ENCODE data around the gene AFF4. TPM values are rescaled to one million over a fixed set of nuclear protein-coding genes. Genes with fewer than 3 reads are reported as not detected.

The AFF4 gene
- total and polyA plus RNA-seq, 9 of the 15 experiments (the other 6 are each of a cell fraction or from before 2014, with no cell fraction given), result 1.7 to 25.8 (median 17.9) TPM

DNA sequence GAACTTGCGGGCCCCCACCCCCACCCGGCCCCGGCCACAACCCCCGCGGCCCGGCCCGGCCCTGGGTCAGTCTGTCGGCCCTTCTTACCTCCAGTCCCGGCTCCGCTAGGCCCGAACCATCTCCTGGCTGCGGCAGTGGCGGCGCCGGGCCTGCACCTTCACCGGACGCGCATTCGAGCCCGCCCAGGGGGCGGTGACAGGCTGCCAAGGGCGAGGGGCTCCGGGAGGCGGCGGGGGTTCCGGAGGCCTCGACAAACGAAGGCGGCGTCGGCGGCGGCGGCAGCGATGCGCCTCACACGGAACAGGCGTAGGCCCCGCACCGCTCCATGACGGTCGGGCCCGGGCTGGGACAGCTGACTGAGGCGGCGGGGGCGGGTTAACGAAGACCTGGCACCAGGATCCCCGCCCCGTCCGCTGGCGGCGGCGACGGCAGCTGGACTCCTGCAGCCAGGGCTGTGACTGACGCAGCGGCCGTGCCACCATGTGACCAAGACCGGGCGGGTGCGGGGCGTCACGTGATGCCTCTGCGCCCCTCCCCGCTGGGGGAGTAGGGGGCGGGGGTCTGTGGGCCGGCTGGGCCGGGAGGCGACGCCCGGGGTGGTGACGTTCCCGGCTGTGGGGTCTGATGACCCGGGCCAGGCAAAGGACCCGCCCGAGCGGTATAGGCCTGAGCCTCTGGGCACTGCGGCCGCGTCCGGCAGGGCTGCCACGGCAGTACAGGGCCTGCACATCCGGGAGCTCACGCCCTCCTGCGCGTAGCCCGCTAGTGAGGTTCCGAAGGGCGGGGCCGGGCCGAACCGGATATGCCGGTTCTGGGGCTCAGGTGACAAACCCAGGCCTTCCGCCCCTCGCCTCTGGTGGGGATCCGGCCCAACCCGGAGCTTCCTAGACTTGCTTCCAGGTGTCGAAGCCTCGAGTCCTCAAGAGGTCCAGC is at the start of gene AFF4 (continued):
- peak; percentile 75 for TF ChIP-seq FOSL1 (tag; conservative IDR thresholded peaks at IDR 0.05)
- TF ChIP-seq U2AF1 (optimal IDR thresholded peaks at IDR 0.05; ENCODE audit: low read depth, low read length), result peak; percentile 95
- TF ChIP-seq FOXP4 (CRISPR knock-in tag; IDR thresholded peaks at IDR 0.05; ENCODE audit: borderline replicate concordance), result peak; percentile 45; the same call in 1 of the 2 replicates
- TF ChIP-seq, protein P1, sequence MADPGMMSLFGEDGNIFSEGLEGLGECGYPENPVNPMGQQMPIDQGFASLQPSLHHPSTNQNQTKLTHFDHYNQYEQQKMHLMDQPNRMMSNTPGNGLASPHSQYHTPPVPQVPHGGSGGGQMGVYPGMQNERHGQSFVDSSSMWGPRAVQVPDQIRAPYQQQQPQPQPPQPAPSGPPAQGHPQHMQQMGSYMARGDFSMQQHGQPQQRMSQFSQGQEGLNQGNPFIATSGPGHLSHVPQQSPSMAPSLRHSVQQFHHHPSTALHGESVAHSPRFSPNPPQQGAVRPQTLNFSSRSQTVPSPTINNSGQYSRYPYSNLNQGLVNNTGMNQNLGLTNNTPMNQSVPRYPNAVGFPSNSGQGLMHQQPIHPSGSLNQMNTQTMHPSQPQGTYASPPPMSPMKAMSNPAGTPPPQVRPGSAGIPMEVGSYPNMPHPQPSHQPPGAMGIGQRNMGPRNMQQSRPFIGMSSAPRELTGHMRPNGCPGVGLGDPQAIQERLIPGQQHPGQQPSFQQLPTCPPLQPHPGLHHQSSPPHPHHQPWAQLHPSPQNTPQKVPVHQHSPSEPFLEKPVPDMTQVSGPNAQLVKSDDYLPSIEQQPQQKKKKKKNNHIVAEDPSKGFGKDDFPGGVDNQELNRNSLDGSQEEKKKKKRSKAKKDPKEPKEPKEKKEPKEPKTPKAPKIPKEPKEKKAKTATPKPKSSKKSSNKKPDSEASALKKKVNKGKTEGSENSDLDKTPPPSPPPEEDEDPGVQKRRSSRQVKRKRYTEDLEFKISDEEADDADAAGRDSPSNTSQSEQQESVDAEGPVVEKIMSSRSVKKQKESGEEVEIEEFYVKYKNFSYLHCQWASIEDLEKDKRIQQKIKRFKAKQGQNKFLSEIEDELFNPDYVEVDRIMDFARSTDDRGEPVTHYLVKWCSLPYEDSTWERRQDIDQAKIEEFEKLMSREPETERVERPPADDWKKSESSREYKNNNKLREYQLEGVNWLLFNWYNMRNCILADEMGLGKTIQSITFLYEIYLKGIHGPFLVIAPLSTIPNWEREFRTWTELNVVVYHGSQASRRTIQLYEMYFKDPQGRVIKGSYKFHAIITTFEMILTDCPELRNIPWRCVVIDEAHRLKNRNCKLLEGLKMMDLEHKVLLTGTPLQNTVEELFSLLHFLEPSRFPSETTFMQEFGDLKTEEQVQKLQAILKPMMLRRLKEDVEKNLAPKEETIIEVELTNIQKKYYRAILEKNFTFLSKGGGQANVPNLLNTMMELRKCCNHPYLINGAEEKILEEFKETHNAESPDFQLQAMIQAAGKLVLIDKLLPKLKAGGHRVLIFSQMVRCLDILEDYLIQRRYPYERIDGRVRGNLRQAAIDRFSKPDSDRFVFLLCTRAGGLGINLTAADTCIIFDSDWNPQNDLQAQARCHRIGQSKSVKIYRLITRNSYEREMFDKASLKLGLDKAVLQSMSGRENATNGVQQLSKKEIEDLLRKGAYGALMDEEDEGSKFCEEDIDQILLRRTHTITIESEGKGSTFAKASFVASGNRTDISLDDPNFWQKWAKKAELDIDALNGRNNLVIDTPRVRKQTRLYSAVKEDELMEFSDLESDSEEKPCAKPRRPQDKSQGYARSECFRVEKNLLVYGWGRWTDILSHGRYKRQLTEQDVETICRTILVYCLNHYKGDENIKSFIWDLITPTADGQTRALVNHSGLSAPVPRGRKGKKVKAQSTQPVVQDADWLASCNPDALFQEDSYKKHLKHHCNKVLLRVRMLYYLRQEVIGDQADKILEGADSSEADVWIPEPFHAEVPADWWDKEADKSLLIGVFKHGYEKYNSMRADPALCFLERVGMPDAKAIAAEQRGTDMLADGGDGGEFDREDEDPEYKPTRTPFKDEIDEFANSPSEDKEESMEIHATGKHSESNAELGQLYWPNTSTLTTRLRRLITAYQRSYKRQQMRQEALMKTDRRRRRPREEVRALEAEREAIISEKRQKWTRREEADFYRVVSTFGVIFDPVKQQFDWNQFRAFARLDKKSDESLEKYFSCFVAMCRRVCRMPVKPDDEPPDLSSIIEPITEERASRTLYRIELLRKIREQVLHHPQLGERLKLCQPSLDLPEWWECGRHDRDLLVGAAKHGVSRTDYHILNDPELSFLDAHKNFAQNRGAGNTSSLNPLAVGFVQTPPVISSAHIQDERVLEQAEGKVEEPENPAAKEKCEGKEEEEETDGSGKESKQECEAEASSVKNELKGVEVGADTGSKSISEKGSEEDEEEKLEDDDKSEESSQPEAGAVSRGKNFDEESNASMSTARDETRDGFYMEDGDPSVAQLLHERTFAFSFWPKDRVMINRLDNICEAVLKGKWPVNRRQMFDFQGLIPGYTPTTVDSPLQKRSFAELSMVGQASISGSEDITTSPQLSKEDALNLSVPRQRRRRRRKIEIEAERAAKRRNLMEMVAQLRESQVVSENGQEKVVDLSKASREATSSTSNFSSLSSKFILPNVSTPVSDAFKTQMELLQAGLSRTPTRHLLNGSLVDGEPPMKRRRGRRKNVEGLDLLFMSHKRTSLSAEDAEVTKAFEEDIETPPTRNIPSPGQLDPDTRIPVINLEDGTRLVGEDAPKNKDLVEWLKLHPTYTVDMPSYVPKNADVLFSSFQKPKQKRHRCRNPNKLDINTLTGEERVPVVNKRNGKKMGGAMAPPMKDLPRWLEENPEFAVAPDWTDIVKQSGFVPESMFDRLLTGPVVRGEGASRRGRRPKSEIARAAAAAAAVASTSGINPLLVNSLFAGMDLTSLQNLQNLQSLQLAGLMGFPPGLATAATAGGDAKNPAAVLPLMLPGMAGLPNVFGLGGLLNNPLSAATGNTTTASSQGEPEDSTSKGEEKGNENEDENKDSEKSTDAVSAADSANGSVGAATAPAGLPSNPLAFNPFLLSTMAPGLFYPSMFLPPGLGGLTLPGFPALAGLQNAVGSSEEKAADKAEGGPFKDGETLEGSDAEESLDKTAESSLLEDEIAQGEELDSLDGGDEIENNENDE (IDR thresholded peaks at IDR 0.05; ENCODE audit: low read depth, low read length), result no peak
- TF ChIP-seq PTBP1 (IDR thresholded peaks at IDR 0.05; ENCODE audit: low read depth, low read length), result no peak
- TF ChIP-seq, protein P2, sequence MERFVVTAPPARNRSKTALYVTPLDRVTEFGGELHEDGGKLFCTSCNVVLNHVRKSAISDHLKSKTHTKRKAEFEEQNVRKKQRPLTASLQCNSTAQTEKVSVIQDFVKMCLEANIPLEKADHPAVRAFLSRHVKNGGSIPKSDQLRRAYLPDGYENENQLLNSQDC (CRISPR knock-in tag; IDR thresholded peaks at IDR 0.05), result peak; percentile 45; the same call in 1 of the 2 replicates
- TF ChIP-seq ZNF232 (CRISPR knock-in tag; IDR thresholded peaks at IDR 0.05), result no peak
- TF ChIP-seq MAFK (IDR thresholded peaks at IDR 0.05; ENCODE audit: low read length), result no peak
- no peak for TF ChIP-seq ASH1L (IDR thresholded peaks at IDR 0.05; ENCODE audit: borderline replicate concordance, low read depth, partially characterized antibody)
- no peak for TF ChIP-seq ZNF695 (CRISPR knock-in tag; IDR thresholded peaks at IDR 0.05)
- TF ChIP-seq, protein P3, sequence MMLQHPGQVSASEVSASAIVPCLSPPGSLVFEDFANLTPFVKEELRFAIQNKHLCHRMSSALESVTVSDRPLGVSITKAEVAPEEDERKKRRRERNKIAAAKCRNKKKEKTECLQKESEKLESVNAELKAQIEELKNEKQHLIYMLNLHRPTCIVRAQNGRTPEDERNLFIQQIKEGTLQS (IDR thresholded peaks at IDR 0.05), result peak; percentile 59
- TF ChIP-seq, protein P3 (CRISPR knock-in tag; conservative IDR thresholded peaks at IDR 0.05), result no peak

Data from K562 (cell line).